SK-N-SH treated with all-trans-retinoic acid at 6 μM for 48 hours (cell line): ENCODE data around the gene DDN.

Source experiments
- ATAC-seq: fragments of 200-7000 bp; cut with Tn5 transposase; 3 replicates; pipeline ENCODE4 v1.9.1; 2020; ENCODE audit warnings: mild to moderate bottlenecking, moderate library complexity
- ARNTL ChIP-seq: fragments of 450-650 bp; formaldehyde crosslinking; IDR thresholded peaks from 2 replicates; pipeline ENCODE4 v1.5.0; 2020; ENCODE audit warnings: low read depth, mild to moderate bottlenecking, moderate library complexity, borderline replicate concordance
- BACH2 ChIP-seq: fragments of 250-450 bp; sonication (Bioruptor Pico); IDR thresholded peaks from 2 replicates; pipeline ENCODE4 v1.9.0; 2021; ENCODE audit warnings: mild to moderate bottlenecking, borderline replicate concordance
- CREB5 ChIP-seq: fragments of 250-450 bp; sonication (Bioruptor Pico); IDR thresholded peaks from 2 replicates; pipeline ENCODE4 v1.5.1; 2020; ENCODE audit warnings: low read depth, mild to moderate bottlenecking, moderate library complexity
- CSDC2 ChIP-seq: fragments of 250-450 bp; sonication (Bioruptor Pico); IDR thresholded peaks from 2 replicates; pipeline ENCODE4 v1.5.0; 2020; ENCODE audit warnings: mild to moderate bottlenecking, moderate library complexity
- CSRNP3 ChIP-seq: fragments of 250-450 bp; sonication (Bioruptor Pico); IDR thresholded peaks from 2 replicates; pipeline ENCODE4 v1.5.1; 2021; ENCODE audit warnings: mild to moderate bottlenecking, moderate library complexity
- ESRRG ChIP-seq: fragments of 250-450 bp; sonication (Bioruptor Pico); IDR thresholded peaks from 2 replicates; pipeline ENCODE4 v1.6.1; 2021; ENCODE audit warnings: mild to moderate bottlenecking
- GLIS3 ChIP-seq: fragments of 250-450 bp; sonication (Bioruptor Pico); IDR thresholded peaks from 2 replicates; pipeline ENCODE4 v1.5.0; 2020; ENCODE audit warnings: mild to moderate bottlenecking, moderate library complexity
- OSR1 ChIP-seq: fragments of 250-450 bp; sonication (Bioruptor Pico); IDR thresholded peaks from 2 replicates; pipeline ENCODE4 v1.8.0; 2022; ENCODE audit warnings: moderate library complexity, mild to moderate bottlenecking, inconsistent platforms
- PATZ1 ChIP-seq: fragments of 250-450 bp; sonication (Bioruptor Pico); IDR thresholded peaks from 2 replicates; pipeline ENCODE4 v1.8.0; 2020; ENCODE audit warnings: mild to moderate bottlenecking, moderate library complexity, borderline replicate concordance
- POU6F1 ChIP-seq: fragments of 250-450 bp; sonication (Bioruptor Pico); IDR thresholded peaks from 2 replicates; pipeline ENCODE4 v1.8.0; 2021; ENCODE audit warnings: low read depth, mild to moderate bottlenecking, moderate library complexity, borderline replicate concordance
- PPARA ChIP-seq: fragments of 250-450 bp; sonication (Bioruptor Pico); IDR thresholded peaks from 2 replicates; pipeline ENCODE4 v1.5.0; 2020; ENCODE audit warnings: mild to moderate bottlenecking, borderline replicate concordance
- SNAI2 ChIP-seq: fragments of 250-450 bp; sonication (Bioruptor Pico); IDR thresholded peaks from 2 replicates; pipeline ENCODE4 v1.5.0; 2020; ENCODE audit warnings: mild to moderate bottlenecking, moderate library complexity
- TCF4 ChIP-seq: fragments of 250-450 bp; sonication (Bioruptor Pico); IDR thresholded peaks from 2 replicates; pipeline ENCODE4 v1.8.0; 2021; ENCODE audit warnings: mild to moderate bottlenecking, moderate library complexity, borderline replicate concordance
- TOX ChIP-seq: fragments of 250-450 bp; sonication (Bioruptor Pico); IDR thresholded peaks from 2 replicates; pipeline ENCODE4 v1.8.0; 2021; ENCODE audit warnings: mild to moderate bottlenecking, moderate library complexity, borderline replicate concordance
- TSHZ2 ChIP-seq: fragments of 250-450 bp; sonication (Bioruptor Pico); IDR thresholded peaks from 2 replicates; pipeline ENCODE4 v1.5.0; 2020; ENCODE audit warnings: mild to moderate bottlenecking, moderate library complexity
- ZC3H10 ChIP-seq: fragments of 250-450 bp; sonication (Bioruptor Pico); IDR thresholded peaks from 2 replicates; pipeline ENCODE4 v1.5.1; 2021; ENCODE audit warnings: mild to moderate bottlenecking, moderate library complexity
- ZFP3 ChIP-seq: fragments of 250-450 bp; sonication (Bioruptor Pico); IDR thresholded peaks from 2 replicates; pipeline ENCODE4 v1.5.0; 2020; ENCODE audit warnings: mild to moderate bottlenecking, moderate library complexity
- ZFP30 ChIP-seq: fragments of 450-650 bp; formaldehyde crosslinking; IDR thresholded peaks from 2 replicates; pipeline ENCODE4 v1.5.0; 2022; ENCODE audit warnings: mild to moderate bottlenecking, moderate library complexity
- ZNF565 ChIP-seq: fragments of 450-650 bp; formaldehyde crosslinking; conservative IDR thresholded peaks from 2 replicates; pipeline ENCODE4 v1.5.0; 2020; ENCODE audit warnings: low read depth, mild to moderate bottlenecking, moderate library complexity
- ZNF70 ChIP-seq: fragments of 450-650 bp; formaldehyde crosslinking; IDR thresholded peaks from 2 replicates; pipeline ENCODE4 v1.5.0; 2020; ENCODE audit warnings: mild to moderate bottlenecking, moderate library complexity
- ZNF8 ChIP-seq: fragments of 450-650 bp; formaldehyde crosslinking; IDR thresholded peaks from 2 replicates; pipeline ENCODE4 v1.5.0; 2020; ENCODE audit warnings: mild to moderate bottlenecking, moderate library complexity

Gene DDN

GRCh38 chr12:49000346-49000745, 1.2 kb upstream of the DDN start (continued):
- TF ChIP-seq PATZ1 (no peak), TCF4 (CRISPR knock-in tag) (no peak), ZFP3 (CRISPR knock-in tag) (no peak), CSDC2 (CRISPR knock-in tag) (no peak), ZC3H10 (CRISPR knock-in tag) (no peak), ZNF70 (CRISPR knock-in tag) (no peak), ZNF8 (CRISPR knock-in tag) (no peak), POU6F1 (CRISPR knock-in tag) (no peak)

- TF ChIP-seq ESRRG (CRISPR knock-in tag) (no peak), CREB5 (CRISPR knock-in tag) (no peak), ZNF70 (CRISPR knock-in tag) (no peak), ZNF565 (CRISPR knock-in tag) (no peak)
- TF ChIP-seq, all 23 proteins: peak for 0
- peak; percentile 17 for ATAC-seq
These were observed 450 bp downstream of the DDN start for GRCh38 chr12:48998497-48999353.

- ATAC-seq, result no peak
- no peak for TF ChIP-seq CREB5 (CRISPR knock-in tag)
- TF ChIP-seq ZC3H10 (CRISPR knock-in tag), result no peak
- TF ChIP-seq GLIS3 (CRISPR knock-in tag), result no peak
- TF ChIP-seq SNAI2, result no peak
- TF ChIP-seq PATZ1, result no peak
- TF ChIP-seq ZFP30 (CRISPR knock-in tag), result no peak
- TF ChIP-seq CSRNP3 (CRISPR knock-in tag), result no peak
- no peak for TF ChIP-seq BACH2 (CRISPR knock-in tag)
- no peak for TF ChIP-seq ARNTL (CRISPR knock-in tag)
- TF ChIP-seq PPARA (CRISPR knock-in tag), result no peak
- no peak for TF ChIP-seq TSHZ2 (CRISPR knock-in tag)
- TF ChIP-seq OSR1 (CRISPR knock-in tag), result no peak
- no peak for TF ChIP-seq TOX
- no peak for TF ChIP-seq ESRRG (CRISPR knock-in tag)
- TF ChIP-seq ZNF70 (CRISPR knock-in tag), result no peak
- TF ChIP-seq ZNF565 (CRISPR knock-in tag), result no peak
These were observed 1.3 kb downstream of the DDN start for GRCh38 chr12:48997719-48998496.
